ENCODE results near the gene SPRING1. TPM values are rescaled to one million over a fixed set of nuclear protein-coding genes. Genes with fewer than 3 reads are reported as not detected.

The SPRING1 gene
- total RNA-seq, 1 experiment from 2014 or later = 44.2 TPM

- H3K18ac ChIP-seq (ENCODE audit: insufficient read length, low read depth, low read length) = no peak overlapping the region
- DNase-seq = no peak
- no peak overlapping the region for H3K27ac ChIP-seq (ENCODE audit: insufficient read length, low read depth, low read length)
- H3K4me1 ChIP-seq (ENCODE audit: insufficient read depth, low read length) = peaks cover 2% of the 10 kb centered on the region; the same call in 1 of the 2 replicates
- H2BK12ac ChIP-seq (ENCODE audit: insufficient read length, low read depth, low read length) = no peak overlapping the region
- no peak overlapping the region for H2AK5ac ChIP-seq (ENCODE audit: insufficient read length, low read length)
- no peak overlapping the region for H2BK5ac ChIP-seq (ENCODE audit: insufficient read length, low read length)
- H3K9ac ChIP-seq (ENCODE audit: extremely low read depth, insufficient read length, low read length) = no peak overlapping the region
- no peak for TF ChIP-seq CTCF (conservative IDR thresholded peaks at IDR 0.05)
- H4K8ac ChIP-seq (replicated peaks; ENCODE audit: insufficient read length, low read depth, low read length) = no peak overlapping the region
- no peak overlapping the region for H3K27ac Mint-ChIP-seq
- no peaks in the 10 kb centered on the region for H3K9me3 ChIP-seq (ENCODE audit: control insufficient read depth, low read depth, low read length)
- no peaks in the 10 kb centered on the region for H3K79me1 ChIP-seq (ENCODE audit: insufficient read depth, low read depth, low read length, poor library complexity, severe bottlenecking)
- H3K4ac ChIP-seq (ENCODE audit: low read depth, low read length) = no peak overlapping the region
- H4K20me1 ChIP-seq (ENCODE audit: control insufficient read depth, insufficient read depth, insufficient read length) = no peaks in the 10 kb centered on the region
- H3K4me1 Mint-ChIP-seq = peaks cover 27 to 30% of the 10 kb centered on the region in 2 experiments
- H3K23ac ChIP-seq (ENCODE audit: insufficient read length, low read depth, low read length) = no peak overlapping the region
- no peak overlapping the region for H2BK15ac ChIP-seq (ENCODE audit: low read depth, low read length)
- peaks cover 25% of the 10 kb centered on the region for H3K27me3 Mint-ChIP-seq (ENCODE audit: low read depth)
- WGBS (ENCODE audit: extremely low coverage, insufficient read length, low lambda C conversion rate) = no CpG with 5 or more reads among the region's 8 CpGs
- no peak overlapping the region for H4K91ac ChIP-seq (ENCODE audit: insufficient read length, low read depth, low read length)
- H3K79me2 ChIP-seq (ENCODE audit: insufficient read depth, low read length) = no peaks in the 10 kb centered on the region
- no peak overlapping the region for H2BK120ac ChIP-seq (ENCODE audit: low read depth, low read length, poor library complexity, severe bottlenecking)
- H2BK20ac ChIP-seq (ENCODE audit: low read depth, low read length, poor library complexity, severe bottlenecking) = no peak overlapping the region
- H3K4me3 Mint-ChIP-seq = no peak overlapping the region
- H3K56ac ChIP-seq (ENCODE audit: insufficient read length, low read depth, low read length) = no peak overlapping the region
- no peak overlapping the region for H3K14ac ChIP-seq (ENCODE audit: insufficient read depth, low read length)
- H3T11ph ChIP-seq (ENCODE audit: low read length) = no peak overlapping the region
- no peak overlapping the region for H4K5ac ChIP-seq (ENCODE audit: insufficient read length, low read depth, low read length)
- H3K9me3 Mint-ChIP-seq = no peaks in the 10 kb centered on the region; a peak in 1 of 5 replicates
- H2AFZ ChIP-seq (ENCODE audit: low read length) = no peak overlapping the region
- no peaks in the 10 kb centered on the region for H3K27me3 ChIP-seq (ENCODE audit: insufficient read depth, low read length)
- no peak overlapping the region for H3K4me2 ChIP-seq (ENCODE audit: insufficient read depth, insufficient read length, low read length)
- H3K36me3 Mint-ChIP-seq (ENCODE audit: insufficient read depth in 1 of 3, low read depth in 3 of 3) = peaks cover 0 to 4% (median 2%) of the 10 kb centered on the region in 3 experiments; a peak in 1 of 7 replicates
- H3K23me2 ChIP-seq (ENCODE audit: insufficient read length, low read depth, low read length, poor library complexity, severe bottlenecking) = no peaks in the 10 kb centered on the region
Measured at GRCh38 chr12:116689979-116690744, 47.7 kb downstream of the SPRING1 start.
